ENCODE data around the gene DLG3. TPM values are rescaled to one million over a fixed set of nuclear protein-coding genes. Genes with fewer than 3 reads are reported as not detected.

The DLG3 gene
- total RNA-seq, 2 experiments from 2014 or later = 25.4 to 29.0 TPM

GRCh38 chrX:70476166-70476933 lies 31.7 kb downstream of the DLG3 start:
- Mint-ChIP-seq H3K4me1 (peaks cover 2% of the 10 kb centered on the region), H3K4me3 (no peak overlapping the region), H3K27ac (no peak overlapping the region)

GRCh38 chrX:70476934-70477733 lies 32.5 kb downstream of the DLG3 start:
- POLR2A ChIA-PET = no interaction called here
- H3K27ac Mint-ChIP-seq = no peak overlapping the region
- H3K4me3 Mint-ChIP-seq = no peak overlapping the region
- H3K36me3 Mint-ChIP-seq = peaks cover 4% of the 10 kb centered on the region
- H3K9me3 Mint-ChIP-seq = no peaks in the 10 kb centered on the region
- no peak for DNase-seq
- no peak for ATAC-seq (ENCODE audit: low read depth)
- peaks cover 2% of the 10 kb centered on the region for H3K4me1 Mint-ChIP-seq
- H3K27me3 Mint-ChIP-seq = no peaks in the 10 kb centered on the region

More at GRCh38 chrX:70476166-70476933, 31.7 kb downstream of the DLG3 start:
- H3K36me3 Mint-ChIP-seq = peaks cover 4% of the 10 kb centered on the region
- DNase-seq (no peak), ATAC-seq (ENCODE audit: low read depth) (no peak)
- POLR2A ChIA-PET = no interaction called here
- no peaks in the 10 kb centered on the region for H3K9me3 Mint-ChIP-seq
- H3K27me3 Mint-ChIP-seq = no peaks in the 10 kb centered on the region

- Mint-ChIP-seq H3K27ac (no peak overlapping the region), H3K4me1 (peaks cover 2% of the 10 kb centered on the region), H3K4me3 (no peak overlapping the region), H3K9me3 (no peaks in the 10 kb centered on the region), H3K36me3 (peaks cover 4% of the 10 kb centered on the region), H3K27me3 (no peaks in the 10 kb centered on the region)
- DNase-seq (no peak), ATAC-seq (ENCODE audit: low read depth) (no peak)
- POLR2A ChIA-PET = no interaction called here
Measured at GRCh38 chrX:70477734-70478075, 33.1 kb downstream of the DLG3 start.

DNA sequence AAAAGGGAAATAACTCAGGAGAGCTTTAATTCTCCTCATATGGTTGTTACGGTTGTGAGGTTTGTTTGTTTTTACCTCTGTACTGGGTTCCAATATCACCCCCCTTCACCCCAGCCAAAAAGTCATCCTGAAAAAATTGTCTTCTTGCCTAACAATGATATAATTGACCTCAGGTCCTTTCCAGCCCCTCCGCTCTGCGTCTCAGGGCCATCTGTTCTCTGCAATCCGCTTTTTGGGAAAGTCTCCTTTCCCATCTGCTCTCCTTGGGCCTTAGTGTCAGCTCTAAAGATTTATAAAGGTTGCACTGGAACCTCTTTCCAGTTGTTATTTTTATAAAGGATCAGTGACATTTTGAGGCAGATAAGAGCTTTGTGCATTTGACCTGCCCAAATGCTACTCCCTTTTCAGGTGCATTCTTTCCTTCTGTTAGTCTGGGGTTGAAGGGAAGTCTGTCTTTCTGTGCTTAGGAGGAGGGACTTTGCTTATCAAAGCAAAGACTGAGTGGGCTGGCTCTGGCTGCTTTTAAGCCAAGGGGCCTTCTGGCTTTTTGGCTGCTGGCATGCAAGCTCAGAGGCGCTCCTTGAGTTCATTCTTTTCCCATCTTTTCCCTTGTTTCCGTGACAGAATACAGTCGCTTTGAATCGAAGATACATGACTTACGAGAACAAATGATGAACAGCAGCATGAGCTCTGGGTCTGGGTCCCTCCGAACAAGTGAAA lies 34.1 kb downstream of the DLG3 start:
- DNase-seq (no peak), ATAC-seq (ENCODE audit: low read depth) (no peak)
- POLR2A ChIA-PET = no interaction called here
- peaks cover 2% of the 10 kb centered on the region for H3K4me1 Mint-ChIP-seq
- peaks cover 4% of the 10 kb centered on the region for H3K36me3 Mint-ChIP-seq
- H3K27me3 Mint-ChIP-seq = no peaks in the 10 kb centered on the region
- H3K9me3 Mint-ChIP-seq = no peaks in the 10 kb centered on the region
- no peak overlapping the region for H3K4me3 Mint-ChIP-seq
- no peak overlapping the region for H3K27ac Mint-ChIP-seq

GRCh38 chrX:70479247-70479921 lies 34.7 kb downstream of the DLG3 start:
- Mint-ChIP-seq H3K27me3 (no peaks in the 10 kb centered on the region), H3K4me1 (peaks cover 2% of the 10 kb centered on the region), H3K36me3 (peaks cover 4% of the 10 kb centered on the region), H3K9me3 (no peaks in the 10 kb centered on the region), H3K4me3 (no peak overlapping the region), H3K27ac (no peak overlapping the region)
- no peak for ATAC-seq (ENCODE audit: low read depth)
- no peak for DNase-seq
- POLR2A ChIA-PET = no interaction called here

- no peak for ATAC-seq (ENCODE audit: low read depth)
- H3K4me1 Mint-ChIP-seq = peaks cover 2% of the 10 kb centered on the region
- no peak for DNase-seq
- H3K27ac Mint-ChIP-seq = no peak overlapping the region
- no peaks in the 10 kb centered on the region for H3K27me3 Mint-ChIP-seq
- H3K36me3 Mint-ChIP-seq = peaks cover 4% of the 10 kb centered on the region
- H3K9me3 Mint-ChIP-seq = no peaks in the 10 kb centered on the region
- POLR2A ChIA-PET = no interaction called here
- H3K4me3 Mint-ChIP-seq = no peak overlapping the region
Measured at GRCh38 chrX:70479922-70480659, 35.5 kb downstream of the DLG3 start.

DNA sequence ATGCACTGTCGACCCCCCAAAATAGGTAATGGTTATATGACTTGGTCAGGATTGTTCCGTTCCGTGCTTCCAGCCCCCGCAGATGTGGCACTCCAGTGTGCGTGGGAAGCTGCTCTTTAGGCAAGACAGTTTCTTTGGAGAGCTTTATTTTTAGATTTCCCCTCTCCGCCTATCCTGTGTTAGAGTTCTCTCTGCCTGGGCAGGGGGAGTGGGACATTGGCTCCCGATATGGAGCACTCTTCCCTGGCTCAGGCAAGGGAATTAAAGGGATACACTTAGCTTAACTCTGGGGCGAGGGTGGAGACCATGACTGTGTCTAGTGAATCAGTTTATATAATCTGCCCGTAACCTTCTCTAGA lies 36.0 kb downstream of the DLG3 start:
- Mint-ChIP-seq H3K27ac (no peak overlapping the region), H3K9me3 (no peaks in the 10 kb centered on the region), H3K4me1 (peaks cover 2% of the 10 kb centered on the region), H3K36me3 (peaks cover 6% of the 10 kb centered on the region), H3K4me3 (no peak overlapping the region), H3K27me3 (no peaks in the 10 kb centered on the region)
- DNase-seq = no peak
- POLR2A ChIA-PET = no interaction called here
- ATAC-seq (ENCODE audit: low read depth) = no peak

DNA sequence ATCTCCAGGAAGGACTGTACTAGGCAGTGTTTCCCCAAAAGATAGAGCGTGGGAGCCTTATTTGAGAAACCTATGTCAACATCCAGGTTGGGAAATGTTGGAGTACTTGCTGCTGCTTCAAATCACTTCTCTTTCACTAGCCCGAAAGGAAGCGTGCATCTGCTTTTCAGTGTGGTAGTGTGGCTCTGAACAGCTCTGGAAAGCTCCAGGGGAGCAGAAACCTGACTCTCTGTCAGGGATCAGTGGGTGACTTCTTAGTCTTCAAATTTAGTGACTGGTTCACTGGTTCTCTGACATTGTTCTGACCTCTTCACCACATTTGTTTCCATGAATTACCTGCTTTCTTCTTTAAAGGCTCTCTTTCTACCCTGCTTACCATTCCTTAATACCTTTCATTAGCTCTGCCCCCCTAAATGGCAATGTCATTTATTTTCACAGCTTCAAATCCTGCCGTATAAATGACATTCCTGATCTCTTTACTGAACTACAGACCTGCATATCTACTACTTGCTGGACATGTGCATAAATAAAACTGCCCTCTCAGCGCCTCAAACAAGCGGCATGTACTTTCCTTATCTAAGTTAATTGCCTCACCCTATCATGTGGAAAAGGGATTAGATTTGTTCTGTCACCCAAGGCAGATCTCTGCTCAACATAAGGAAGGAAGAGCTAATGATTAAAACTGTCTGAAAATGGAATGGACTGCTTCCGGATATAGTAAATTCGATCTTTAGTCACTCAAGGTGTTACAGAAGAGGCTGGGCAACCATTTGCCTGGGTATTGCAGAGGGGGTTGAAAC lies 37.0 kb downstream of the DLG3 start:
- no peaks in the 10 kb centered on the region for H3K27me3 Mint-ChIP-seq
- H3K27ac Mint-ChIP-seq = no peak overlapping the region
- DNase-seq (no peak), ATAC-seq (ENCODE audit: low read depth) (no peak)
- peaks cover 6% of the 10 kb centered on the region for H3K36me3 Mint-ChIP-seq
- POLR2A ChIA-PET = no interaction called here
- H3K9me3 Mint-ChIP-seq = no peaks in the 10 kb centered on the region
- H3K4me3 Mint-ChIP-seq = no peak overlapping the region
- peaks cover 2% of the 10 kb centered on the region for H3K4me1 Mint-ChIP-seq

DNA sequence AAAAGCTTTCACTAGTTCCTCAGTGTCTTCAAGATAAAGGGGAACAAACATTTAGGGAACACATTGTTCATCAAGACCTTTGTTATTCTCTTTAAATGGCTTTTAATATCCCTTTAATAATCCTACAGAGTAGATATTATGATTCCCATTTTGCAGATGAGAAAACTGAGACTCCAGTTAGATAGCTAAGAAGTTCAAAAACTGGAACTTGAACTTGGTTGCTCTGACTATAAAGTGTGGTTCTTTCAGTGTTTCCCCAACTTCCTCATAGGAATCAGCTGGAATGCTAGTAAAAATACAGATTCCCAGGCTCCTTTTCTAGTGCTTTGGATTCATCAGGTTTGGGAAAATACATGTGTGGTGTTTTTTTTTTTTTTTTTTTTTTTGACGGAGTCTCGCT lies 37.7 kb downstream of the DLG3 start:
- H3K4me3 Mint-ChIP-seq = no peak overlapping the region
- no peaks in the 10 kb centered on the region for H3K27me3 Mint-ChIP-seq
- H3K9me3 Mint-ChIP-seq = no peaks in the 10 kb centered on the region
- peaks cover 2% of the 10 kb centered on the region for H3K4me1 Mint-ChIP-seq
- H3K36me3 Mint-ChIP-seq = peaks cover 6% of the 10 kb centered on the region
- H3K27ac Mint-ChIP-seq = no peak overlapping the region
- ATAC-seq (ENCODE audit: low read depth) = no peak
- POLR2A ChIA-PET = no interaction called here
- no peak for DNase-seq

DNA sequence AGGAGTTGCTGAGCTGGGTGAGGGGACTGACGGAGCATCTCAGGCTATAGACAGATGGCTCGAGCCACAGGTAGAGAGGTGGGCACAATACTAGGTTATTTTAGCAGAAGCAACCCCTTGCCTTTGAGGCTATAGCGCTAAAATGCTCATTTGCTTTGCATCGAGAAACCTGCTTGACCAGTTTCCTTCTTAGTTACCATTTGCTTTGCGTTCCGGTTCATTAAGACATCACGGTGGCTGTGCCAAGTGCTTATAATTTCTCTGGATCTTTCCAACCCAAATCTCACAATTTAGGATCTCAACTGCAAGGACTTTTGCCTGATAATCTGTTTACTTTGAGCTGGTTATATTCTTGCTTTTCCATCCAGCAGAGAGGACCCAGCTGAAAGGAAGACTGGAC lies 40.8 kb downstream of the DLG3 start:
- POLR2A ChIA-PET = no interaction called here
- Mint-ChIP-seq H3K4me1 (no peaks in the 10 kb centered on the region), H3K4me3 (no peak overlapping the region), H3K27ac (no peak overlapping the region), H3K27me3 (no peaks in the 10 kb centered on the region), H3K36me3 (peaks cover 5% of the 10 kb centered on the region), H3K9me3 (no peaks in the 10 kb centered on the region)
- DNase-seq (no peak), ATAC-seq (ENCODE audit: low read depth) (no peak)

GRCh38 chrX:70488856-70489255 lies 44.2 kb downstream of the DLG3 start:
- Mint-ChIP-seq H3K27ac (no peak overlapping the region), H3K27me3 (no peaks in the 10 kb centered on the region), H3K9me3 (no peaks in the 10 kb centered on the region), H3K4me3 (no peak overlapping the region), H3K4me1 (peaks cover 8% of the 10 kb centered on the region), H3K36me3 (peaks cover 25% of the 10 kb centered on the region)
- POLR2A ChIA-PET = no interaction called here
- ATAC-seq (ENCODE audit: low read depth) = no peak
- DNase-seq = no peak

DNA sequence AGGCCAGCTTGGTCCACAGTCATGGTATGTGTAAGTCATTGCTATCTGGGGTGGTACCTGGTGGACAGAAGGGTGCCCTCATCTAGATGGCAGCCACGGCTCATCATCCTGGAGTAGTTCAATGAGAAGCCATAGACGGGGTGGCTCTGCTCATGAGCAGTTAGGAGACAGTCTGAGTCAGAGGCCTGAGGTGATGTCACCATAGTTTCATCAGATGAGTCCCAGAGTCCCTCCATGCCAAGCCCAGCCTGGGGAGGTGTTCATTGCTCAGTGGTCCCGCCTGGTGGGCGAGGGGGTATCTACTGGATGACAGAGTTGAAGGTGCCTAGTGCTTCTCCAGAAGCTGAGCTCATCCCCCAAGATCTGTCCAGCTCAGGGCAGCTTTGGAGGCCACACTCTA lies 49.8 kb downstream of the DLG3 start:
- peaks cover 28% of the 10 kb centered on the region for H3K36me3 Mint-ChIP-seq
- peak overlapping the region; percentile 48 for H3K27ac Mint-ChIP-seq
- H3K9me3 Mint-ChIP-seq = no peaks in the 10 kb centered on the region

More for the DNA sequence above, 49.8 kb downstream of the DLG3 start:
- no peak for DNase-seq
- POLR2A ChIA-PET = no interaction called here
- H3K4me3 Mint-ChIP-seq = no peak overlapping the region
- ATAC-seq (ENCODE audit: low read depth) = no peak
- H3K4me1 Mint-ChIP-seq = peaks cover 8% of the 10 kb centered on the region
- H3K27me3 Mint-ChIP-seq = no peaks in the 10 kb centered on the region
